Common myeloid progenitor, CD34-positive (primary cell): ENCODE measurements around the gene NHERF2.

Experiments used
- CTCF ChIA-PET: fragments of 350-600 bp; sonication (Branson Sonifier 250); formaldehyde crosslinking; loops from one replicate; lab custom pipeline; 2021; ENCODE audit warnings: antibody characterized with exemption; lab: Charles Lee
- POLR2A ChIA-PET: fragments of 350-600 bp; sonication (Branson Sonifier 250); formaldehyde crosslinking; loops from one replicate; lab custom pipeline; 2021; ENCODE audit warnings: antibody characterized with exemption; lab: Charles Lee
- DNase-seq, 3 donors: peaks; one replicate each; pipeline versions ENCODE4 v3.0.0 to v3.0.0-alpha.2; 2013
- H3K27ac ChIP-seq, 2 experiments: 1 replicate in 1 of 2; 2 replicates in 1 of 2; pipeline ENCODE4 v1.7.0; 2013; ENCODE audit warnings: inconsistent platforms in 2 of 2, low read length in 2 of 2, mild to moderate bottlenecking in 2 of 2, low read depth in 1 of 2, moderate library complexity in 1 of 2; ENCODE audit not compliant: severe bottlenecking in 2 of 2, insufficient read depth in 1 of 2, poor library complexity in 1 of 2
- H3K27me3 ChIP-seq, 5 experiments: replicated peaks in 2 of 5; 1 replicate in 3 of 5; 2 replicates in 2 of 5; pipeline versions ENCODE4 v1.6.1 to v1.7.0; 2013; ENCODE audit warnings: low read length in 4 of 5, mild to moderate bottlenecking in 2 of 5, moderate library complexity in 2 of 5, inconsistent platforms in 1 of 5; ENCODE audit not compliant: insufficient read depth in 5 of 5, control insufficient read depth in 4 of 5
- H3K36me3 ChIP-seq, 4 experiments: 1 replicate in 2 of 4; 2 replicates in 2 of 4; pipeline versions ENCODE4 v1.6.1 to v1.7.0; 2013; ENCODE audit warnings: low read length in 3 of 4, control low read depth in 1 of 4, mild to moderate bottlenecking in 1 of 4; ENCODE audit not compliant: control insufficient read depth in 4 of 4, insufficient read depth in 4 of 4
- H3K4me1 ChIP-seq, 4 experiments: 1 replicate in 3 of 4; 2 replicates in 1 of 4; pipeline versions ENCODE4 v1.6.1 to v1.7.1; 2013; ENCODE audit warnings: low read length in 3 of 4, mild to moderate bottlenecking in 3 of 4, control low read depth in 1 of 4, inconsistent platforms in 1 of 4, moderate library complexity in 1 of 4; ENCODE audit not compliant: control insufficient read depth in 4 of 4, insufficient read depth in 4 of 4; ENCODE audit errors: control extremely low read depth in 1 of 4
- H3K4me3 ChIP-seq, 7 experiments: 1 replicate in 4 of 7; 2 replicates in 3 of 7; pipeline versions ENCODE4 v1.5.1 to v1.7.0; 2013; ENCODE audit warnings: mild to moderate bottlenecking in 7 of 7, low read length in 6 of 7, moderate library complexity in 6 of 7, inconsistent platforms in 2 of 7, low read depth in 2 of 7, control low read depth in 1 of 7; ENCODE audit not compliant: insufficient read depth in 4 of 7, control insufficient read depth in 1 of 7; ENCODE audit errors: extremely low read depth in 1 of 7
- H3K9me3 ChIP-seq, 5 experiments: 1 replicate in 4 of 5; 2 replicates in 1 of 5; pipeline versions ENCODE4 v1.6.1 to v1.7.1; 2013; ENCODE audit warnings: low read length in 4 of 5, mild to moderate bottlenecking in 2 of 5, inconsistent platforms in 1 of 5, low read depth in 1 of 5, moderate library complexity in 1 of 5; ENCODE audit not compliant: control insufficient read depth in 4 of 5, insufficient read depth in 2 of 5; ENCODE audit errors: control extremely low read depth in 1 of 5
- WGBS: methylation state at CpG from one replicate; pipeline ENCODE4 v1.1.5; 2013; ENCODE audit not compliant: insufficient coverage; 5-methylcytosine and 5-hydroxymethylcytosine counted together

NHERF2 gene

GRCh38 chr16:2048116-2048543 is 21.4 kb downstream of the NHERF2 start:
- ChIA-PET CTCF (interaction anchor here (0.7 to 3.3 kb wide), 10 partner anchors 11 to 103 kb away, joined by 3 to 12 read pairs (median 4); partner anchors contain the start of gene NPW), POLR2A (interaction anchor here (0.7 to 1.6 kb wide), 3 partner anchors 9 to 107 kb away, joined by 4 to 6 read pairs (median 4); partner anchors contain the start of gene TRAF7)
- Histone ChIP-seq H3K4me3 (peak overlapping the region; percentile 75 to 93 (median 88)), H3K9me3 (no peaks in the 10 kb centered on the region), H3K4me1 (peaks cover 2 to 41% (median 33%) of the 10 kb centered on the region in 4 experiments), H3K27ac (peak overlapping the region; percentile 30 to 83), H3K27me3 (no peaks in the 10 kb centered on the region), H3K36me3 (peaks cover 2 to 28% (median 20%) of the 10 kb centered on the region in 4 experiments)
- peak in 1 of 3 donors; percentile 19 for DNase-seq
- WGBS: 0% methylated on average over 27 of the region's 30 CpGs

- Histone ChIP-seq H3K4me1 (peaks cover 2 to 7% (median 7%) of the 10 kb centered on the region in 4 experiments), H3K4me3 (no peak overlapping the region), H3K27ac (no peak overlapping the region), H3K36me3 (peaks cover 15 to 64% (median 43%) of the 10 kb centered on the region in 4 experiments), H3K9me3 (no peaks in the 10 kb centered on the region), H3K27me3 (no peaks in the 10 kb centered on the region)
- POLR2A ChIA-PET: no interaction called here
- CTCF ChIA-PET: interaction anchor here (1.7 kb wide), 1 partner anchor 19 kb away, joined by 4 read pairs; no protein-coding TSS in a partner anchor
- 98% methylated on average over 20 of the region's 21 CpGs for WGBS
- DNase-seq: no peak
These were observed 26.5 kb downstream of the NHERF2 start for GRCh38 chr16:2053211-2053610.

- peaks cover 15 to 64% (median 47%) of the 10 kb centered on the region in 4 experiments for H3K36me3 ChIP-seq
- over 99% methylated on average over 14 of the region's 17 CpGs for WGBS
- CTCF ChIA-PET: no interaction called here
- no peaks in the 10 kb centered on the region for H3K9me3 ChIP-seq
- peaks cover 0 to under 1% (median under 1%) of the 10 kb centered on the region in 4 experiments for H3K4me1 ChIP-seq
- no peaks in the 10 kb centered on the region for H3K27me3 ChIP-seq
- H3K27ac ChIP-seq: no peak overlapping the region
- no peak for DNase-seq
- POLR2A ChIA-PET: no interaction called here
- H3K4me3 ChIP-seq: no peak overlapping the region
These were observed 27.2 kb downstream of the NHERF2 start for GRCh38 chr16:2053897-2054296.

- no peaks in the 10 kb centered on the region for H3K27me3 ChIP-seq
- no peaks in the 10 kb centered on the region for H3K4me1 ChIP-seq
- no peak overlapping the region for H3K27ac ChIP-seq
- H3K9me3 ChIP-seq: no peaks in the 10 kb centered on the region
- ChIA-PET CTCF (interaction anchor here (1.1 to 1.8 kb wide), 4 partner anchors 28 to 34 kb away, joined by 3 to 5 read pairs (median 4); no protein-coding TSS in a partner anchor), POLR2A (no interaction called here)
- no peak for DNase-seq
- H3K36me3 ChIP-seq: peaks cover 15 to 64% (median 47%) of the 10 kb centered on the region in 4 experiments
- H3K4me3 ChIP-seq: no peak overlapping the region
- 96% methylated on average over 29 of the region's 29 CpGs for WGBS
These were observed 28.0 kb downstream of the NHERF2 start for GRCh38 chr16:2054543-2055245.

- peak in 2 of 3 donors; percentile 15 to 25 for DNase-seq
- H3K36me3 ChIP-seq: peaks cover 15 to 69% (median 50%) of the 10 kb centered on the region in 4 experiments
These were observed 29.4 kb downstream of the NHERF2 start for GRCh38 chr16:2056077-2056476.

GRCh38 chr16:2056681-2057407 is 30.1 kb downstream of the NHERF2 start:
- peaks cover 15 to 67% (median 48%) of the 10 kb centered on the region in 4 experiments for H3K36me3 ChIP-seq
- CTCF ChIA-PET: interaction anchor here (1.1 to 2.0 kb wide), 6 partner anchors 15 to 53 kb away, joined by 3 to 5 read pairs (median 5); no protein-coding TSS in a partner anchor
- POLR2A ChIA-PET: interaction anchor here (0.9 to 1.5 kb wide), 2 partner anchors 9 to 182 kb away, joined by 3 to 4 read pairs; partner anchors contain the start of genes NTHL1 and TSC2

More at GRCh38 chr16:2056077-2056476, 29.4 kb downstream of the NHERF2 start:
- ChIA-PET CTCF (interaction anchor here (1.0 to 2.0 kb wide), 10 partner anchors 11 to 52 kb away, joined by 3 to 5 read pairs (median 5); no protein-coding TSS in a partner anchor), POLR2A (interaction anchor here (1.5 kb wide), 1 partner anchor 8 kb away, joined by 4 read pairs; the partner anchor contains the start of genes NTHL1 and TSC2)
- H3K27me3 ChIP-seq: no peaks in the 10 kb centered on the region
- no peak overlapping the region for H3K4me3 ChIP-seq
- no peaks in the 10 kb centered on the region for H3K4me1 ChIP-seq
- no peaks in the 10 kb centered on the region for H3K9me3 ChIP-seq
- no peak overlapping the region for H3K27ac ChIP-seq
- 93% methylated on average over 15 of the region's 15 CpGs for WGBS

More at GRCh38 chr16:2056681-2057407, 30.1 kb downstream of the NHERF2 start:
- H3K9me3 ChIP-seq: no peaks in the 10 kb centered on the region
- peak in 1 of 3 donors; percentile 14 for DNase-seq
- 97% methylated on average over 14 of the region's 19 CpGs for WGBS
- H3K27me3 ChIP-seq: no peaks in the 10 kb centered on the region
- no peak overlapping the region for H3K27ac ChIP-seq
- H3K4me3 ChIP-seq: no peak overlapping the region
- no peaks in the 10 kb centered on the region for H3K4me1 ChIP-seq
